Gastroesophageal sphincter (tissue), 4 donors: ENCODE data around the gene LHX3. TPM values are rescaled to one million over a fixed set of nuclear protein-coding genes. Genes with fewer than 3 reads are reported as not detected.

Experiments
- ATAC-seq: fragments of 150-250 bp; one replicate; pipeline ENCODE4 v1.9.1; 2016; ENCODE audit warnings: mild to moderate bottlenecking, moderate library complexity
- H3K27ac ChIP-seq, 4 donors: fragments of 200-600 bp; sonication (generic) in 3 of 4; 1 replicate in 3 of 4; 2 replicates in 1 of 4; pipeline ENCODE4 v1.5.1; 2016 to 2019
- H3K27me3 ChIP-seq: fragments of 200-600 bp; sonication (generic); one replicate; pipeline ENCODE4 v1.5.1; 2019
- H3K36me3 ChIP-seq, 2 donors: fragments of 200-600 bp; sonication (generic); one replicate each; pipeline ENCODE4 v1.5.1; 2019; ENCODE audit warnings: control low read depth in 1 of 2
- H3K4me1 ChIP-seq, 3 donors: fragments of 200-600 bp; sonication (generic); 1 replicate in 2 of 3; 2 replicates in 1 of 3; pipeline ENCODE4 v1.5.1; 2016 to 2019; ENCODE audit warnings: control low read depth in 2 of 3
- H3K4me3 ChIP-seq, 2 donors: fragments of 200-600 bp; sonication (generic); one replicate each; pipeline ENCODE4 v1.5.1; 2019; ENCODE audit warnings: mild to moderate bottlenecking in 1 of 2, moderate library complexity in 1 of 2
- H3K9me3 ChIP-seq, 3 donors: fragments of 200-600 bp; sonication (generic); one replicate each; pipeline ENCODE4 v1.5.1; 2017 to 2019; ENCODE audit warnings: control low read depth in 2 of 3
- CTCF ChIP-seq, 4 experiments: fragments of 200-600 bp in 2 of 4; fragments of 450-650 bp in 2 of 4; sonication (generic) in 1 of 4; IDR thresholded peaks; one replicate each; pipeline ENCODE4 v1.5.1; 2017 to 2019; ENCODE audit warnings: antibody characterized with exemption in 4 of 4, mild to moderate bottlenecking in 2 of 4, moderate library complexity in 2 of 4
- EP300 ChIP-seq: sonication (generic); formaldehyde crosslinking; IDR thresholded peaks from one replicate; pipeline ENCODE4 v1.6.1; 2017; ENCODE audit warnings: antibody characterized with exemption, mild to moderate bottlenecking
- POLR2A ChIP-seq, 2 donors: fragments of 450-650 bp; IDR thresholded peaks; one replicate each; pipeline ENCODE4 v1.6.1; 2017; ENCODE audit warnings: antibody characterized with exemption in 2 of 2, mild to moderate bottlenecking in 2 of 2, moderate library complexity in 1 of 2
- POLR2AphosphoS5 ChIP-seq: sonication (generic); formaldehyde crosslinking; IDR thresholded peaks from one replicate; pipeline ENCODE4 v1.6.1; 2017; ENCODE audit warnings: antibody characterized with exemption
- WGBS, 2 donors: methylation state at CpG; one replicate each; pipeline ENCODE4 v1.1.5; 2018; ENCODE audit warnings: low coverage in 1 of 2; 5-methylcytosine and 5-hydroxymethylcytosine counted together
- total RNA-seq, 4 donors: library from RNA; depleted of rRNA; stranded (reverse); fragments of >200 nt; gene quantifications; one replicate each; pipeline ENCODE4 v1.1.0, GENCODE V29; 2016

LHX3 gene
- total RNA-seq, 4 donors from 2014 or later = not detected

- Histone ChIP-seq H3K27me3 (peaks cover 100% of the 10 kb centered on the region), H3K9me3 (peaks cover 0 to 6% (median 0%) of the 10 kb centered on the region in 3 donors), H3K4me1 (peaks cover 0 to 28% (median 3%) of the 10 kb centered on the region in 3 donors), H3K36me3 (no peaks in the 10 kb centered on the region), H3K27ac (no peak overlapping the region), H3K4me3 (no peak overlapping the region)
- 40% methylated on average over 1 of the region's 19 CpGs; no CpG with 5 or more reads in 1 of the 2 donors for WGBS, 2 donors
- no peak for TF ChIP-seq CTCF (IDR thresholded peaks at IDR 0.05)
- no peak for TF ChIP-seq EP300
- no peak for TF ChIP-seq POLR2A (IDR thresholded peaks at IDR 0.05)
- TF ChIP-seq POLR2AphosphoS5 = no peak
- no peak for ATAC-seq
These were observed 4.5 kb downstream of the LHX3 start for GRCh38 chr9:136200424-136200823.

GRCh38 chr9:136199391-136200288 is 5.3 kb downstream of the LHX3 start:
- no peak for ATAC-seq
- no peaks in the 10 kb centered on the region for H3K36me3 ChIP-seq
- peaks cover 100% of the 10 kb centered on the region for H3K27me3 ChIP-seq
- TF ChIP-seq EP300 = no peak
- TF ChIP-seq POLR2AphosphoS5 = no peak
- TF ChIP-seq POLR2A (IDR thresholded peaks at IDR 0.05) = no peak
- no peak for TF ChIP-seq CTCF (IDR thresholded peaks at IDR 0.05)
- WGBS, 2 donors = 20 to 47% methylated on average over 1 to 3 of the region's 71 CpGs
- no peak overlapping the region for H3K27ac ChIP-seq
- peaks cover 0 to 22% (median 3%) of the 10 kb centered on the region in 3 donors for H3K4me1 ChIP-seq
- no peaks in the 10 kb centered on the region for H3K9me3 ChIP-seq
- no peak overlapping the region for H3K4me3 ChIP-seq

- ATAC-seq = no peak
- Histone ChIP-seq H3K36me3 (no peaks in the 10 kb centered on the region), H3K9me3 (no peaks in the 10 kb centered on the region), H3K27ac (no peak overlapping the region), H3K4me1 (peaks cover 0 to 27% (median 3%) of the 10 kb centered on the region in 3 donors), H3K27me3 (peaks cover 100% of the 10 kb centered on the region), H3K4me3 (no peak overlapping the region)
- no CpG with 5 or more reads among the region's 62 CpGs for WGBS, 2 donors
- TF ChIP-seq CTCF (IDR thresholded peaks at IDR 0.05) = no peak
- TF ChIP-seq POLR2A (IDR thresholded peaks at IDR 0.05) = no peak
- TF ChIP-seq EP300 = no peak
- TF ChIP-seq POLR2AphosphoS5 = no peak
These were observed 6.3 kb downstream of the LHX3 start for GRCh38 chr9:136198605-136199083.

GRCh38 chr9:136197930-136198604 is 6.9 kb downstream of the LHX3 start:
- H3K4me1 ChIP-seq = peaks cover 0 to 32% (median 3%) of the 10 kb centered on the region in 3 donors
- no peak overlapping the region for H3K27ac ChIP-seq
- H3K9me3 ChIP-seq = no peaks in the 10 kb centered on the region
- TF ChIP-seq POLR2A (IDR thresholded peaks at IDR 0.05) (no peak), POLR2AphosphoS5 (no peak), CTCF (IDR thresholded peaks at IDR 0.05) (no peak), EP300 (no peak)
- peaks cover 100% of the 10 kb centered on the region for H3K27me3 ChIP-seq
- ATAC-seq = no peak
- no peak overlapping the region for H3K4me3 ChIP-seq
- no peaks in the 10 kb centered on the region for H3K36me3 ChIP-seq
- WGBS, 2 donors = no CpG with 5 or more reads among the region's 18 CpGs
